HG03025 (cell line): ENCODE results near the gene PNPO.

Experiments
- ATAC-seq: cut with Tn5 transposase; IDR thresholded peaks from one replicate; pipeline ENCODE4 v1.9.1; 2021; ENCODE audit warnings: mild to moderate bottlenecking, moderate library complexity; ENCODE audit not compliant: unreplicated experiment, low FRiP score

Gene PNPO

GRCh38 chr17:47994724-47995123 is 53.4 kb downstream of the PNPO start:
- ATAC-seq = no peak

GRCh38 chr17:47995241-47995935 is 54.0 kb downstream of the PNPO start:
- ATAC-seq = no peak

- no peak for ATAC-seq
These were observed 54.8 kb downstream of the PNPO start for GRCh38 chr17:47996201-47996600.

- no peak for ATAC-seq
These were observed 56.2 kb downstream of the PNPO start for GRCh38 chr17:47997586-47997985.

GRCh38 chr17:47998044-47998443 is 56.7 kb downstream of the PNPO start:
- ATAC-seq = no peak
